Stimulated activated CD8-positive, alpha-beta memory T cell treated with anti-CD3 and anti-CD28 coated beads, Interleukin-15, amount 100 ng/mL, for 48 hours (primary cell): ENCODE data around the gene GPS1.

ENCODE experiments used
- DNase-seq, 2 donors: peaks; one replicate each; pipeline ENCODE4 v3.0.0-alpha.2; 2020; ENCODE audit warnings: low read depth in 2 of 2

The GPS1 gene

DNA sequence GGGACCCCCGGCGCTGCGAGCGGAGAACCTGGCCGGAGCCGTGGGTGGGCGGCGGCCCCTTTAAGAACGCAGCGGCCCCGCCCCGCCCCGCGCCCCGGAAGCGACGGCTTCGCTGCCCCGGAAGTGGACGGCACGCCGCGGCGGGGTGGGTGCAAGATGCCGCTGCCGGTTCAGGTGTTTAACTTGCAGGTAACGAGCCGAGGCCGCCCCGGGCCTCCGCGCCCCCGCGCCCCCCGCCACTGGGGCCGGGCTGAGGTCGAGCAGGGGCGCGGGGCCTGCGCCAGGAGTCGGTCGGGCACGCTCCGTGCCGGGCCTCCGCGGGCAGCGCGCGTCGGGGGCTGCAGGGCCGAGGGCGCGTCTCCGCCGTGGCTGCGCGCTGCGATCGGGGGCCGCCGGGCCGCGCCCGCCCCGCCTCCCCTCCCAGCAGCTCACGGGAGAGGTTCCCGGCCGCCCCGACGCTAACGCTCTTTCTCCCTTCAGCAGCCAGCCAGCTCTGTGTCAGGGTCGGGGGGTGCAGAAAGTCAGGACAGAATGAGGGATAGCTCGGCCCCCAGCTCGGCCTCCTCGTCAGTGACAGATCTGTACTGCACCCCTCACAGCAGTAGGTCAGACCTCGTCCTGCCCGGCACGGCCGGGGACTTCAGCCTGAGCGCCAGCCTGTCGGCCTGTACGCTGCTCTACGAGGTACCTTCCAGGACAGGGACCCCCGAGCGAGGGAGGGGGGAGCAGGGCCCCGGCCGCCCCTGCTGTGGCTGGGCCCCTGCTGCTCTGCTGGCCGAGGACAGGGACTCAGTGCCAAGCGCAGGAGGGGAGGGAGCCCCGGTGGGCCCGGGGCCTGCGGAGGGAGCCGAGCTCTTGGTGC lies at the start of gene GPS1, which contains the start of gene RFNG:
Gene GPS1 (plus strand): TSS at position 123 of the 862 bp plus-strand sequence. CDS start 34 bp downstream, at position 157.
Gene RFNG (minus strand): TSS at position 36 of the 862 bp plus-strand sequence. CDS start 45 bp downstream, outside the sequence.
- peak; percentile 80 for DNase-seq

DNA sequence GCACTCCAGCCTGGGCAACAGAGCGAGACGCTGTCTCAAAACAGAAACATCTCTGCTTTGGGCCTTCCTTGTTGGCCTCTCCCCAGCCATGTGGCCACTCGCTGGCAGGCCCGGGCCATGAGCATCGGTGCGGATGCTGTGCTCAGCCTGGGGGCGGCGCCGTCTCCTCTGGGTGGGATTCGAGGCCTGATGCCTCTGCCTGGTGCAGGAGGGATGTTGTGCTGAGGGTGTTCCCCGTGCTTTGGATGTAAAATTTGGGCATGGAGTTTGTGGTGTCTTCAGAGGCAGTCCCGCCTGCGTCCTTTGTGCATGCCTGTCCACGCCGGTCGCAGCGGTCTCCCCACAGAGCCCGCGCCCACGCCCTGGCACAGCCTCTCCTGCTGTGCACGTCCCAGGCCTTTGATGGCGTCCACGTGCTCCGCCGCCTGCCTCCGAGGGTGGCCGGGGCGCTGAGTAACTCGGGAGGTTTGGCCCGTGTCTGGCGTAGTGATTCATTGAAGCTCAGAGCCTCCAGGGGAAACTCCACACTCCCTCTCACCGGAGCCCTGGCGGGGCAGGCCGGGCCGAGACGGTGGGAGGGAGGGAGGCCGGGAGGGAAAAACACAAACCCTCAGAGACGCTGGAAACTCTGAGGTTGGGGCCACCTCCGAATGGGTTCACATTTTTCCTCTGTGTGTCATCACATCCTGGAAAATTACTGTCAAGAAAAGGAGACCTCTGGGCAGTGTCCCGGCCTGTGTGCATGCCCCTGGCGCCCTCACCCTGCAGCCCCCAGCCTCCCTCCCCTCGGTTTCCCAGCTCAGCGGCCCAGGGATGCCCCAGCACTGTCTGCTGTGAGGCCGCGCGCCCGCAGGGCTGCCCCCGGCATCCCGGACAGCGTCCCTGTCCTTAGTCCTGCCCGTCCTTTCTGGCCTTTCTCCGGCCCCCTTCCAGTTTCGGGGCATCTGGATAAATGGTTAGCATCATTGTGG lies 48.0 kb upstream of the GPS1 start:
- DNase-seq: peak in 1 of 2 donors; percentile 20

GRCh38 chr17:82004517-82005455 lies 46.9 kb upstream of the GPS1 start:
- no peak for DNase-seq

- no peak for DNase-seq
Observed at GRCh38 chr17:82005701-82006348, 45.9 kb upstream of the GPS1 start.

DNA sequence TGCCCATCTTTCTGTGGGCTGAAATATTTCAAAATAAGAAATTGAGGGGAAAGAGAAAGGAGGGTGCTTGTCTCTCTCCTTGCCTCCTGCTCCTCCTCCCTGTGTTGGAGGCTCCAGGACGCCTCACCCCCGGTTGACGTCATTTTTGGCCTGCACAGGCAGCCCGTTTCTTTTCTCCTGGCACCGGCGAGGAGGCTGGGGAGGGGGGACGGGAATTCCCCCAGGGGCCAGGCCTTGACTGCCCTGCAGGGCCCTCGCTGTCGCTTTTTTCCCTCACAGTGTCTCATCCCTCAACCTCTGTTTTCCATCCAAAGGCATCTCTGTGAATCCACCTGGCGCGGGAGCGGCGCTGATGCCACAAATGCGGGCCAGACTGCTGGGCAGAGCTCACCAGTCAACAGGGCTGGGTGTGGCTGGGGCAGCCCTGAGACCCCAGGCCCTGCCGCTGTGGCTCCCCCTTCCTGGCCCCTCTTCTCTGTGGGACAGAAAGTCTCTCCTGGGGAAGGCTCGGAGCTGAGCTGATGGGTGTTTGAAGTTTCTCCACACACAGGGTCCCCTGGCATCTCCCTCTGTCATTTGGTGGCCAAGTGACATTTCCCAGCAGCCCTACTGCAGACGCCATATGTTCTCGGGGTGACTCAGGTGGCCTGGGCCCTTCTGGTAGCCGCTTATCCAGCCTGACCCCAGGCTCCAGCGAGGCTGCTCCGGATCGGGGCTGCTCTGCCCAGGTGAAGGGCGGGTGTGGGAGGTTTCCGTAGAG lies 45.0 kb upstream of the GPS1 start:
- no peak for DNase-seq

DNA sequence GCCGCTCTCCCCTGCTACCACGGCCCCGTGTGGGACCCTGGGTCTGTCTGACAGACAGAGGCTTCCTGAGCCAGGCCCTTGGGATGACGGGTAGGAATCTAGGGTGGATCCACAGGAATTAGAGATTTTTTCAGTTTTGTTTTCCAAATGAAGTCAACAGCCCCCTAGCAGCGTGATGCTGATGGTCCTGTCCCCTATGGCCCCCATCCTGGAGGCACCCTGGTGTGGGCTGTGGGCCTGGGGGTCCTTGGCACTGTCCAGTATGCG lies 44.5 kb upstream of the GPS1 start:
- DNase-seq: no peak

GRCh38 chr17:82007495-82008257 lies 44.0 kb upstream of the GPS1 start:
- no peak for DNase-seq

DNA sequence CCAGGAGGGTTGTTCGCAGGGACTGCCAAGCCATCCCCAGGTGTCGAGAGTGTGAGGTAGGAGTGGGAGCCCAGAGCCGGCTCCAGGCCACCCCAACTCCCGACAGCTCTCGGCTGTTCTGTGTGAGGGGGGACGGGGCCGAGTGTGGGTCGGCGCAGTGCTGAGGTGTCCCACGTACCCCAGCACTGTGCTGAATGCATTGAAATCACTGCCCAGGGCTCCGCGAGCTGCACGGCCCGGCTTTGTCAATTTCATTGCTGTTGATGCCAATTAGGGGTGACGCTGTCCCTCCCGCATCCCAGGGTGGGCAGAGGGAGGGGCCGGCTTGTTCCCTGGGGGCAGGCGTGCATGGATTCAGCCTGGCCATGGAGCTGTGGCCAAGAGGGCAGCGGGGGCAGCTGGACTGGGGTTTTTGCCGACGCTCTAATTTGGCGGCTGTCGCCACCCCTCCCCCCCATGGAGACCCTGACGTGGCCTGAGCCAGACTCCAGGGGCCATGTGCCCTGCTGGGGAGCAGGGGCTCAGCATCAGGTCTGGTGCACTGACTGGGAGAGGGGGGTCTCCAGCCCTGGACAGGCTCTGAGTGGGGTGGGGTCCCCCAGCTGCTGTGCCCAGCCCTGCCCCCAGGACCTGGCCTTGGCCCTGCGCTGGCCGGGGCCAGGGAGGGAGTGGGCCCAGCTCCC lies 43.3 kb upstream of the GPS1 start:
- no peak for DNase-seq

- DNase-seq: no peak
Observed at GRCh38 chr17:82008941-82009405, 42.7 kb upstream of the GPS1 start.

DNA sequence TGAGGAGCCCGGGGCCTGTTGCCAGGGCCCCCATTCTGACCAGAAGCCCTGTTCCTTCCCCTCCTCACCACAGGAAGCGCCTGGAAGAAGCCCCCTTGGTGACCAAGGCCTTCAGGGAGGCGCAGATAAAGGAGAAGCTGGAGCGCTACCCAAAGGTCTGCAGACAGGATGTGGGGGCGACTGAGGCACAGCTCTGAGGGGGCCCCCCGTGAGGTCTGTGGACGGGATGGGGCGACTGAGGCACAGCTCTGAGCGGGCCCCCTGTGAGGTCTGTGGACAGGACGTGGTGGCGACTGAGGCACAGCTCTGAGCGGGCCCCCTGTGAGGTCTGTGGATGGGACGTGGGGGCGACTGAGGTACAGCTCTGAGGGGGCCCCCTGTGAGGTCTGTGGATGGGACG lies 42.3 kb upstream of the GPS1 start:
- DNase-seq: no peak

DNA sequence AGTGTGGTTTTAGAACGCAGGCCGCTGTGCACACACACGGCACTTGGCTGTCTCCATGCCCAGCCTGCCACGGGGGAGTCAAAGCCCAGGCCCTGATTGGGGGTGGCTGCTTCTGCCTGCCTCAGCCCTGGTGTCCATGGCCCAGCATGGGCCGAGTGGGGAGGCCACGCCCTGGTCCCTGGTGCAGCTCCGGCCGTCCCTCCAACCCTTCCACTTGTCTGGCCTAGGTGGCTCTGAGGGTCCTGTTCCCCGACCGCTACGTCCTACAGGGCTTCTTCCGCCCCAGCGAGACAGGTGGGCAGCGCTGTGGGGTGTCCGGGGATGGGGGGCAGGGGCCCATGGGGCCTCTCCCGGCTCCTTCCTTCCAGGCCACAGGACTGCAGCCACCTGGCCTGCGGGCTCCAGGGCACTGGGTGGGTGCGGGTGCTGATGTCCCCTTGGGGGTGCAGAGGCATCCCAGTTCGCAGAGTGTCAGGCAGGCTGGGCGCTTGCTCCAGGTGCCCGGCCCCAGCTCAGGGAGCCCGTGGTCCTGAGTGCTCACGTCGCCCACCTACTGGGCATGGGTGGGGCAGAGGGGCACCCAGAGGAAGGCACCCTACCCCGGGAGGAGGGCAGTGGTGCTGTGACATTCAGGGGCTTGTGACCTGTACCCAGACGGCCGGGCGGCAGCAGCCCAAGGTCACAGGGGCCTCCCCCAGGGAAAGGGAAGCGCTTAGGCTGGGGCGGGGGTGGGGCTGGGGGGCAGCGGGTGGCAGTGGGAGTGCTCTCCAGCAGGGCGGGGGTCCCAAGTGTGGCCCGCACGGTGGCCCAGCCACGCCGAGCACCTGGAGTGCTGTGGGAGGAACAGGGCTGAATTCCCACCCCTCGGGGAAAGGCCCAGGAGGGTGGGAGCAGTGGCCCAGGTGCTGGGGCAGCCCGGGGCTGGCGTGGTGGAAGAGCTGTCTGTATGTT lies 40.8 kb upstream of the GPS1 start:
- DNase-seq: no peak

DNA sequence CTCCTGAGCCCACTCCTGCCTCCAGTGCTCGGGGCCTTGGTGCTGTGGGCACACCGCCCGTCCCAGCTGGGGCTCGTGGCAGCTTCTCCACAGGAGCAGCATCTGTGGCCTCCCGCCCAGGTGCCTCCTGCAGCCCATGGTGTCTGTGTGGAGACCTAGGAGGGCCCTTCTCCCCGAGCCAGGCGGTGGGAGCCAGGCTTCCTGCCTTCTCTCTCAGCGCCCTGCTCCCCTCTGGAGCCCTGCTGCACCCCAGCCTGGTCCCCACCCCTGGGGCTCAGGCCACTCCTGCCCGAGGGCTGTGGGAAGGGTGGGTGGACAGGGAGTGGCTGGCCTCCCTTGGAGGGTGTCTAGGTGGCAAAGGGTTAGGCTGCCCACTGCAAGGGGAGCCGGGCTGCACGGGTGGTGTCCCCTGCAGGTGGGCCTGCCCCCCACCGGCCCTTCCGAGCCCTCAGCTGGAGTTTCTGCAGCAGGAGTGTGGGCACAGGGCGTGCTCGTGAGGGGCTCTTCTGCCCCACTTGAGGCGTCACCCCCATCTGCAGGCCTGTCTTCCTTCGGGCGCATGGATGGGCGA lies 40.0 kb upstream of the GPS1 start:
- no peak for DNase-seq

DNA sequence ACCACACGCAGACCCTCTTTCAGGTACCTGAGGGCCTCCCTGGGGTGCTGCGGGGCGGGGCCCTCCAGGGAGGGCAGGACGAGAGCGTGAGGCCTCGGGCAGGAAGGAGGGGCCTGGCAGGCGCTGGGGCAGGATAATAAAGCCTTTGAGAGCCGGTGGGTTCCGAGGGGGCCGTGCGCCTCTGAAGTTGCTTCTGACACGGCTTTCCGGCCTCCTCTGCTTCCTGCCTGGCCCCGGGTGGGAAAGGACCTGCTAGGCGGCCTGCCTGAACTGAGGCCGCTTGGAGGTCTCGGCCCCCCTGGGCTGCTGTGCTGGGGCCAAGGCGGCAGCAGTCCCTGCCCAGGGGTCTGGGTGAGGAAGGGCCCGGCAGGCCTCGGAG lies 39.4 kb upstream of the GPS1 start:
- DNase-seq: no peak

DNA sequence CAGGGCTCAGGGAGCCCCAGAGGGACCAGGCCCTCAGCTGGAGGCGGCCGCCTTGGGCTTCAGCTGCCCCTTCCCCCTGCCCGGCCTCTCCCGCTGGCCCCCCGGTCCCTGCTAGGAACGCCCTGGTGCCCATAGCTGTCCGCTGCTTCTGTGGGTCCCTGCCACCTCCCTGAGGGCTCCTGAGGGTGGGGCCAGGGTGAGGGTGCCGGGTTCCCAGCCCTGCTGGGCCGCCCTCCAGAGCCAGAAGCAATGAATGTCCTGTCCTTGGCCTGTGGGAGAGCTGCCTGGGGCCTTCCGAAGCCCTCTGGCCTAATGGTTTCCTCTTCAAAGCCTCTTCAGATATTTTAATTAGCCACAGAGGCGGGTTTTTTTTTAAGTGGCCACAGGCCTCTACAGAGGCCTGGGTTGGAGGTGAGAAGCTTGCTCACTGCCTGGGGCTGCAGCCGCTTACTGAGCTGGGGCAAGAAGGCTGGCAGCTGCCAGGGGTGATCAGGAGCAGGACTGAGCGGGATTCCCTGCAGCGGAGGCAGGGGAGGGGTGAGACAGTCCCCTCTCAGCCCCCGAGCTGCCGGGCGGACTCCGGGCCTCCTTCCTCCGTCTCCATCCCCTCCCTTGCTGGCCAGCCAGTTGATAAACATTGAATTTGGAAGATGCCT lies 38.9 kb upstream of the GPS1 start:
- DNase-seq: no peak

- no peak for DNase-seq
Observed at GRCh38 chr17:82013341-82013740, 38.4 kb upstream of the GPS1 start.

- DNase-seq: no peak
Observed at GRCh38 chr17:82013772-82014321, 37.9 kb upstream of the GPS1 start.
